ENCODE data around the gene CHMP2A.

Gene CHMP2A

DNA sequence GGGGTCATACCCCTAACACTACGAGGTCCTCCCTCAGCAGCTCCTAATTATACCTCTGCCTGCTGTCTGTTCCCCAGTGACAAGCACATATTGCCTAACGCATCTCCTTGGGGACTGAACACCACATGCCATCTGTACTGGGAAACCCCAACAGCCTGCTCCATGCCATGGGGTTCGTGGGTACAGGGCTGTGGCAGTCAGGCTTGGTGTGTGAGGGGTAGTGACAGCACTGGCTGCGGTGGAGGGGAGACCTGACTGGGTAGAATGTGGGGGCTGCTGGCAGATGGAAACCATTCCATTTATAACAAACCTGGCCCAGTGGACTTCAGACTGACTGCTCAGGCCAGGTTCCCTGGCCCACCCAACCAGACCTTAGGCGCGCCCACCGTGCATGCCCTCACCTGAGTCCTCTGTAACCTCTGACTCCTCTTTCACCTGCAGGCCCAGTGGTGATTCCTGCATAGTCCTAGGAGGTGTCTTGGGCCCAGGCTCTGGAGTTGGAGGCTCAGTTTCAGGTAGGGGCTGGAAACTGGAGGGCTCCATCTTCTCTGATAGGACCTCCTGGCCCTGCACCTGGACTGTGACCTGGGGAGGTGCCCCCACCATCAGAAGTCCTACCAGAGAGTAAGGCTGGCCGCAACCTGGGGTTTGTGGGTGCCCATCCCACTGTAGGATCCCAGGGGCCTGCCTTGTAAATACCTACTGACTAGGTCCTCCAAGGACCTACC lies 15.2 kb upstream of the CHMP2A start:
- no peak for DNase-seq

DNA sequence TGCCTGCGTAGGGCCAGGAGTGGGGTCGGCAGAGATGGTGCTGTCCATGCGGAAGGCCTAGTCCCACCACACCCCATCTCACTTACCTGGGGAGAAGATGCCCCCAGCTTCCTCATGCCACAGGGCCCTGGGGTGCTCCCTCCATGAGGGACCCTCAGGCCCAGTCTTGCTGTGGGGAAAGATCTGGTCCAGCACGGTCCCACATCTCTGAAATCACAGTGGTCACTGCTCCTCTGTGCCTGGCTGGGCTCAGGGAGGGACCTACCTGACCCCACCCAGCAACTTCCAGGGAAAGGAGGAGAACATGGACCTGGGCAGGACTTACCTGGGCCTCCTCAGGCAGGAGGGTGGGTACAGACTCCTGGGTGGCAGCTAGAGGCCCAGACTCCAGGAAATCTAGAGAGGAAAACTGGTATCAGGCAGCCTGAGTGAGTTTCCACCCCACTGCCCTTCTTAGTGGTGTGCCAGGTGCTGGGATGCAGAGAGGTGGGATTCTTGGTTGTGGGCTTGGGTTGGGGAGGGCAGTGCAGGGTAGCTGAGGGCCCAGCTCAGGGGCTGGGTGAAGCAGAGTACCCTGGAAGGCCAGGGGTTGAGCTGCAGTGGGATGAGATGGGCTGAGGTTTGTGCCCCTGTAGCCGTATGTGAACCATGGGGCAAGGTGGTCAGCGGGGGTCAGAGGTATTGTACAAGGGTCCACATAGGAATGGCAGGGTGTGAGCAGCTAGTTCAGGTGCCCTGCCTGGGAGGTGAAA lies 14.5 kb upstream of the CHMP2A start:
- DNase-seq = no peak

- no peak for DNase-seq
Measured at GRCh38 chr19:58568453-58569130, 13.7 kb upstream of the CHMP2A start.

DNA sequence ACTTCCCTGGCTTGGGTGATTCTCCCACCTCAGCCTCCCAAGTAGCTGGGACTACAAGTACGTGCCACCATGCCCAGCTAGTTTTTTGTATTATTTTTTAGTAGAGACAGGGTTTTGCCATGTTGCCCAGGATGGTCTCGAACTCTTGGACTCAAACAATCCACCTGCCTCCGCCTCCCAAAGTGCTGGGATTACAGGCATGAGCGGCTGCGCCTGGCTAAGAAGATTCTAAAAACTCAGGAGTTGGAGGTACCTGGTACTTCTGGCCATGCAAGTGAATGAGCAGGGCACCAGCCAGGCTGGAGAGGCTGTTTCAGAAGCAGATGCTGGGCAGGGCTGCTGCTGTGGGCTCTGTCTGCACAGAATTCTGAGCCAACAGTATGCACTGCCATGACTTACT lies 12.1 kb upstream of the CHMP2A start:
- no peak for DNase-seq

DNA sequence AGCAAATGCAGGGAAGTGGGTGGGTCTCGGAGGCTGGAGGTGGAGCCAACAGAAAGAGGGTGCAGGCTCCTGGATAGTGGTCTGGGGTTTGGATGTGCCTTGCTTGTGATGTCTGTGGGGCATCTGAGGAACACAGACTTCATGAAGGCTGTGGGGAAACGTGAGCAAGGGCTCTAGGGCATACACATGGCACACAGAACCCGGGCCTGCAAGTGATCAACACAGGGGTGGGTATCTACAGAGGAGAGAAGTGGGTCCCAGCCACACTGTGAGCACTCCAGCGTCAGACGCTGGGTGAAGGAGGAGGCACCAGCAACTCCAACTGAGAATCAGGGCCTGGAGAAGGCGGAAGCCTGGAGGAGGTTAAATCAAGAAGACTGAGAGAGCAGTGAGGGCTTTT lies 8.9 kb upstream of the CHMP2A start:
- no peak for DNase-seq

GRCh38 chr19:58563034-58563573 lies 8.2 kb upstream of the CHMP2A start:
- peak; percentile 45 for DNase-seq

DNA sequence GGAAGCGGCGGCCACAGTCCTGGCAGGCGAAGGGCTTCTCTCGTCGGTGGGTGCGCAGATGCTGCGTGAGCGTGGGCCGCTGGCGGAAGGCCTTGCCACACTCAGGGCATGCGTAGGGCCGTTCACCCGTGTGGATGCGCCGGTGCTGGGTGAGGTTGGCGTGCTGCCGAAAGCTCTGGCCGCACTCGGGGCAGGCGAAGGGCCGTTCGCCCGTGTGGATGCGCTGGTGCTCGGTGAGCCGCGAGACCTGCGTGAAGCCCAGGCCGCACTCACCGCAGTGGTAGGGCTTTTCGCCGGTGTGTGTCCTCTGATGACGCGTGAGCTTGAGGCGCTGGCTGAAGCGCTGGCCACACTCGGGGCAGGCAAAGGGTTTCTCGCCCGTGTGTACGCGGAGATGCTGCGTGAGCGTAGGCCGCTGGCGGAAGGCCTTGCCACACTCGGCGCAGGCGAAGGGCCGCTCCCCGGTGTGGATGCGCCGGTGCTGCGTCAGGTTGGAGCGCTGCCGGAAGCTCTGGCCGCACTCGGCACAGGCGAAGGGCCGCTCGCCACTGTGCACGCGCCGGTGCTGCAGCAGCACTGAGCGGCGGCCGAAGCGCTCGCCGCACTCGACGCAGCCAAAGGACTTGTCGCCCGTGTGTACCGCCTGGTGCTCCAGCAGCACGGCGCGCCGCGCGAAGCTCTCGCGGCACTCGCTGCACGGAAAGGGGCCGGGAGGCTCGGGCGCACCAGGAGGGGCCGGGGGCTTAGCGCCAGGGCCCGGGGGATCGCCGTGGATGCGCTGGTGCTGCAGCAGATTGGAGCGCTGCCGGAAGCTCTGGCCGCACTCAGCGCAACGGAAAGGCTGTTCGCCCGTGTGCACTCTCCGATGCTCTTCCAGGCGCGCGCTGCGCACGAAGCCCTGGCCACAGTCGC lies 7.5 kb upstream of the CHMP2A start:
- peak; percentile 55 for DNase-seq

DNA sequence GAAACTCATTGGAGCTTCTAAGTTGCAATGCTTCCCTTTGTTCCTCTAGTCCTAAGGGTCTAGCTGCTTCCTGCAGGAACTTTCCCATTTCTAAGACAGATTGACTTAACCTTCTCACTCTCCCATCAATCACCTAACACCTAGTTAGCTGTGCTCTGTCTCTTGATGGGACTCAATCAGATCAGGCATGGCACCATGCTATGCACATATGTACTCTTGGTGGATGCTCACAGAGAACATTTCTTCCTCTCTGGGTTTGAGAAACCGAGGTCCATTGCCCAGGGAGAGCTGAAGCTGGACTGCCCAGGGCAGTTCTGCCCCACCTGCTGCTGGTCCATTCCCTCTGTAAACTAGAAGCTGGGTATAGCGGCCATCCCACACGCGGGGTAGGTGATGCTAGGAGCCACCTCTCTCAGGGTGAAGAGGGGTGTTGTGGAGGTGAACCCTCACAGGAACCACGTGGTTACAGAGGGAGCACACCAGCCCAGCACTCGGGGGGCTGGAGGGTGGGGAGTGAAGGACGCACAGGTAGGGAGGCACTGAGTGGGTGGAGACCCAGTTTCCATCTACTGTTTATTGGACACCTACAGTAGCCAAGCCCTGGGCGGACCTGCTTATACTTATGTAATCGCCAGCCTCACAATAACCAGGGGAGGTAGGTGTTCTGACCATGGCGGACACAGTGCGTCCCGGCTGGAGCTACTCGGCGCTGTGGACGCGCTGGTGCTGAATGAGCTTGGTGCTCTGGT lies 6.6 kb upstream of the CHMP2A start:
- DNase-seq = no peak

DNA sequence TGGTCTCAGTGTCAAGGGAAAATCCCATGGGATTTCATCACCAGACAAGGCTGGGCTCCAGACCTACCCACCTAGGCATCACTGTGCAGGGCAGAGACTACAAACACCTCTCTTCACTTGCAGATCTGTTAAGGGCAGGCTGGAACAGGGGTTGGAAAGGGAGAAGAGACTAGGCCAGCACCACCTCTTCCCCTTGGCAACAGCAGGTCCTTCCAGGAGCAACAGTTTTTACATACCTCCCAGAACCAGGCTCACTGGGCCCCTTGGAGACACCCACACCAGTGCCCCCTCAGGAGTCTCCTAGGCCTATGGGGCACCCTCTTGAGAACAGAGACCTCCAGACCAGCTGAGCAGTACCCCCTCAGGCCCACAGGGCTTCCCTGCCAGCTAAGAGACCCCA lies 6.0 kb upstream of the CHMP2A start:
- DNase-seq = no peak

GRCh38 chr19:58560007-58560887 lies 5.3 kb upstream of the CHMP2A start:
- no peak for DNase-seq

- peak; percentile 93 for DNase-seq
Measured at GRCh38 chr19:58559275-58560006, 4.5 kb upstream of the CHMP2A start.

DNA sequence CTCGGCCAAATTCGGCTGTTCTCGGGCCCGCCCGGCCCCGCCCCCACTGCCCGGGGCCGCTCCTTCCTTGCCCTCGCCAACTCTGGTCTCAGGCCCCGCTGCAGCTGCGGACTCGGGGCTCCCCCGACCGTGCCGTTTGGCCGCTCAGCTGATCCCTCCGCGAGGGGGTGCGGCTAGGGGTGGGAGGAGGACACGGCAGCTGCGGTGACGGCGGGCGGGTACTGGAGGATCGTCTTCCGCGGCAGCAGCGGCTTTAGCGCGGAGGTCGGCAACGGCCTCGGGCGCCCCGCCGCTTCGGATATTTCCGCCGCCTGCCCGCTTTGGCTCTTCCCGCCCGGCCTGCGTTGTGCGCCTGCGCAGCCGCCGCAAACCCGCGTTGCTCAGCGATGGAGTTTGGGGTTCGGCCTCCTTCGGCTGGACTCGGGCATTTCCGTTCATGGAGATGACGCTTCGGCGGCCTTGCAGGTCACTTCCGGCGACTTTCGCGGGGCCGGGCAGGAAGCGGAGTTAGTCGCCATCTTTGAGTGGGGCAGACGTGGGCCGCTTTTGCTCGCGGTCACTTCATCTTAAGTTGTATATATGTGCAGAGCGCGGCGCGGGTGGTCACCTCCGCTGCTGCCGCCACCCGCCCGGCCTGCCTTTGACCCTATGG lies 3.8 kb upstream of the CHMP2A start:
- peak; percentile 100 for DNase-seq

GRCh38 chr19:58558066-58558622 lies 3.2 kb upstream of the CHMP2A start, which contains the start of gene UBE2M:
Gene UBE2M, minus strand, starts transcription at chr19:58558611. Its CDS starts 230 bp downstream, at chr19:58558381.
- DNase-seq = peak; percentile 46

DNA sequence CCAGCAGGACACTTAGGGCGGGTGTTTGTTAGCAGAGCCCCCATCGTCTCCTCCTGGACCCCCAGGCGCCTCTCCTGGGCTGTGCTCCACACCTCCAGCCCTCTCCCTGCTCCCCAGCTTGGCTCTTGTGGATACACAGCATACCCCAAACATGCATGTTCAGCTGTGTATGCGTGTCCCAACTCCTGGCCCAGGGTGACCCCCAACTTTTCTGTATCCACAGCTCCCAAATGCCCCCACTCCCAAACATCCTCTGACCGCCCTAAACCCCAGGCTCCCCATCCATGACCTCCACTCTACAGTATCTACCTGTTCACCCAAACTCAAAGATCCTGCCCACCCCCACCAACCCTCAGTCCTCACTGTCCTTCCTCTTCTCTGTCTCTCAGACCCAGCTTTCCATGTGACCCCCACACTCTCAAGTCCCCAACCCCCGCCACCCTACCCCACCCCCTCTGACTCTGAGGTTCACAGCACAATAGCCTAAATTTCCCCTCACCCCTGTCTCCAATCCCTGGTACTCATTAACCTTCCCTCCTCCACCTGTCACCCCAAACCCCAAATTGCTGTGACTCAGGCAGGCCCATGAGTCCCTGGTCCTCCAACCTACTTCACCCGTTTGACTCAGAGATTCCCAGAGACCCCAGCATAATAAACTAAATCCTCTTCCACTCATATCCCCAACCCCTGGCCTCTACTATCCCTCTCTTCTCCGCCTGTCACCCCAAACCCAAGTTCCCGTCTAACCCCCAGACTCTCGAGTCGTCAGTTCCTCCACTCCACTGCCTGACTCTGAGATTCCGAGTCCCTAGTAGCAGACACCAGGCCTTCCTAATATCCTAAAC lies 2.5 kb upstream of the CHMP2A start:
- no peak for DNase-seq

DNA sequence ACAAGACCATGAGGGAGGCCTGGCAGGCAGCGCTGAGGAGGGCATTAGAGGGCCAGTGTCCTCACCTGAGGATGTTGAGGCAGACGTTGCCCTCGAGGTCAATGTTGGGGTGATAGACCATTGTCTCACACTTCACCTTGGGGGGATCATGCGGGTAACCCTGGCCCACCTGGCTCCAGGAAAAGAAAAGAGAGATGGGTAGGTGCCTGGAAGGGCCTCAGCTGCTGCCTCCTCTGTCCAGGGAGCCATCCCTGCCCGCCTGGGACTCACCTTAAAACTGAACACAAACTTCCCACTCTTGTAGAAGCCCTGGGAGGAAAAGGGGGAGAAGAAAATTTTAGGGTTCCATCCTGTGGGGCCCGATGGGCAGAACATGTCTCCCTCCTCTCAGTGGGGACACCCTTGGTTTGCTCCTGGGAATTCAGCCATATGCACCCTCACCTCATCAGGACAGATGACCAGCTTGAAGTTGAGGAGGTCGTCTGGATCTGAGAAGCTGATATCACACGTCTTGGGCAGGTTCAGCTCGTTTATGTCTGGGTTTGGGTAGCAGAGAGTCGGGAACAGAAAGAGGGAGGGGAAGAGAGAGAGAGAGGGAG lies 1.8 kb upstream of the CHMP2A start:
- DNase-seq = no peak

GRCh38 chr19:58555920-58556621 lies 1.2 kb upstream of the CHMP2A start:
- DNase-seq = no peak

DNA sequence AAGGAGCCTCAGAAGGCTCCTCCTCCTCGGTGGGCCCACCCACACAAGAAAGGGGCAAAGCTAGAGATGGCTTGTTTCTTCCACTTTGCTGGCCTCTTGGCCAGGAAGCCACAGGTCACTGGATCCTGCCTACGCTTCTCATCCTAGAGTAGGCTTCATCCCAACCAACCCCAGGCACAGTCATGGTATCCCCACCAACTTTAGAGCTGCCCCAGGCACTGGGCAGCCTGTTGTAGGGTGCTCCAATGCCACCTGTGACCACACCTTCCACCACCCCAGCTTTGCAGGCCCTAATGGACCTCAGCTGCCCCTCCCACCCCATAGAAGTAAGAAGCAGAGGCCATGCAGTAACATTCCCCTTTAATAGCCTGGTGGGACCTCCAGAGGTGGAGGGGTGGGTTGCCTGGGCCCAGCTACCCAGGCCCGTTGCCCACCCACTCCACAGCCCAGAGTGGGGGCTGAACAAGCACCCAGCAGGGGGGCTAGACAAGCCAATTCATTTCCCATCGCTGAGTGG lies 522 bp upstream of the CHMP2A start:
- no peak for DNase-seq

Data from activated CD4-positive, alpha-beta T cell treated with anti-CD3 and anti-CD28 coated beads, Interleukin-2, amount 50 U/mL, for 16 hours (primary cell).